ENCODE results near the gene ERC1.
"Not testable (repeated sequence)": the region's sequence is repeated elsewhere in the genome, so short reads cannot be mapped to it uniquely, and the experiment has no call there.

Gene ERC1

GRCh38 chr12:1131811-1132224, 140.8 kb downstream of the ERC1 start:
- no peak for DNase-seq

- DNase-seq = no peak
Measured at GRCh38 chr12:1132311-1132710, 141.3 kb downstream of the ERC1 start.

DNA sequence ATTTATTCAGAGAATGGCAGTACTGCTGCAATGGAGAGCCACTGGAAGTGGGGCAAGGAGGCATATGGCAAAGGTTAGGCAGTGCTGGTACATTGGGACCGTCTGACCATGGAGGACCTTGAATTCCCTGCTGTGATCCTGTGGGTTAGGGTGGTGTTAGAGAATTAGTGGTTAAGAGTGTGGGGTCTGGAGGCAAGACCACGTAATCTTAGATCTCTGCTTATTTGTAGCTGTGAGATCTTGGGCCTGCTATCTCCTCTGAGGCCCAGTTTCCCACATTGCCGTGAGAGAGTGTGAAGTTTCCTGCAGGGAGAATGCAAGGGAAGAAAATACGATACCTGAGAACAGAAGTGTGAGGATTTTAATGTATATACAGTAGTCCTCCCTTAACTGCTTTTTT, 147.7 kb downstream of the ERC1 start:
- no peak for DNase-seq

GRCh38 chr12:1146758-1147157, 155.7 kb downstream of the ERC1 start:
- not testable (repeated sequence) for DNase-seq

GRCh38 chr12:1147821-1148220, 156.8 kb downstream of the ERC1 start:
- DNase-seq = no peak

DNA sequence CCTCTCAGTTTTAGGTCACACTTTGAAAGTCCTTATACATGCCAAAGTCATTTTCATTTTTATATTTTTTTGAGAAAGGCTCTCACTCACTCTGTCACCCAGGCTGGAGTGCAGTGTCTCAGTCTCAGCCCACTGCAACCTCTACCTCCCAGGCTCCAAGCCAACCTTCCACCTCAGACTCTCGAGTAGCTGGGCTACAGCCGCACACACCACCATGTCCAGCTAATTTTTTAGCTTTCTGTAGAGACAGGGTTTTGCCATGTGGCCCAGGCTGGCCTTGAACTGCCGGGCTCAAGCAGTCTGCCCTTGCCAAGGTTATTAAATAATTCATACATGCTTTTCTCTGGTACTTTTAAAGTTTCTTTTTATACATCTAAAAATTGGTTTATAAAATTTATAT, 166.0 kb downstream of the ERC1 start:
- DNase-seq = no peak

- no peak for DNase-seq
Measured at GRCh38 chr12:1161197-1161596, 170.2 kb downstream of the ERC1 start.

GRCh38 chr12:1162081-1162760, 171.2 kb downstream of the ERC1 start:
- no peak for DNase-seq

GRCh38 chr12:1167784-1168183, 176.8 kb downstream of the ERC1 start:
- DNase-seq = no peak

- DNase-seq = no peak
Measured at GRCh38 chr12:1170411-1170810, 179.4 kb downstream of the ERC1 start.

DNA sequence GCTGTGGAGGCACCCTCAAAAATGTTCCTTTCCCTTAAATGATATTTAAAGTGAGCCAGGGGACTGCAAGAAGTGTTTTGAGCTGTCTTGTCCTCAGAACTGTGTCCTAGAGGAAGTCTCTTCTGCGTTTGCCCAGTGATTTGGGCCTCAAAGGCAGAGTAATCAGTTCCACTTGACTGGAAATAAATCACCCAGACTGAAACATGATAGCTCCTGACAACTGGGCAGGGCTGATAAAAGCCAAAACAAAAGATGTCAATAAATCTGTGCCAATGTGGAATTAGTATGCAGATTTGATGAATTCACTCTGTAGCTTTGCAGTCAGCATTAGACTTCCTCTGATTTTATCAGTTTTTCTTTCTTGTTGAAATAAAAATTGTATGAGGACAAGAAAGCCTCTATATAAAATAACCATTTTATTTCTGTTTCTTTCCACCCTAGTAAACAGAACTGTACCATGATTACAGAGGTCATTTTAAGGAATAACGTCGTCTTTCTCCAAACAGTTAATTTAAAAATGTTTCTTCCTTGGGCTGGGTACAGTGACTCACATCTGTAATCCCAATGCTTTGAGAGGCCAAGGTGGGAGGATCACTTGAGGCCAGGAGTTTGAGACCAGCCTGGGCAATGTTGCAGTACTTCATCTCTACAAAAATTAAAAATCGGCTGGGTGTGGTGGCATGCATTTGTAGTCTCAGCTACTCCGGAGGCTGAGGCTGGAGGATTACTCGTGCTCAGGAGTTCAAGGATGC, 180.8 kb downstream of the ERC1 start:
- DNase-seq = no peak

DNA sequence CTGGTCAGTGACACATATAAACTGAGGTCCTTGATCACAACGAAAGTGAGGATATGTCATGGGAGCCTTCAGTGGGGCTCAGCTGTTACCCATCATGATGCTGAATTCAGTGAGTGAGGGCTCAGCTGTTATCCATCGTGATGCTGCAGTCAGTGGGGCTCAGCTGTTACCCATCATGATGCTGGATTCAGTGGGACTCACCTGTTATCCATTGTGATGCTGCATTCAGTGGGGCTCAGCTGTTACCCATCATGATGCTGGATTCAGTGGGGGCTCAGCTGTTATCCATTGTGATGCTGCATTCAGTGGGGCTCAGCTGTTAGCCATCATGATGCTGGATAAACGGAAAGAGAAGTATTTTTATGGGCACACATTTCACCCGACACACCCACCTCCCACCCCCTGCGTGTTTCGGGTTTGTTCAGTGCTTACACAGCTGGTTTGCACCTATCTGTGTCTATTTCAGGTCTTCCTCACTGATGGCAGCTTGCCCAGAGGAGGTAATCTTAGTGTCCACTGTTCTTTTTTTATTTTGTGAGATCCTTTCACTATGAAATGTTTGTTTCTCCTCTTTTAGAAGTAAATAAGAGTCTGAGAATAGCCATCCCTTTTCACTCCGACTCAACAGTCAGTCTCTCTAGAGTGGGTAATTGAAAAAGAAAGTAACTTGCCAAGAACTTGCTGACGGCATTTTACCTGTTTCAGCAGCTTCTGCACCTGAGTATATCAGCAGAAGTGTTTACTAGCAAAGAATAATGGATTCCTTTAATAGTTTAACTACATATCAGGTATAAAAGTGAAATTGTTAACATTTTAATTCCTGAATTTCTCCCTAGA, 183.0 kb downstream of the ERC1 start:
- no peak for DNase-seq

GRCh38 chr12:1174659-1175058, 183.6 kb downstream of the ERC1 start:
- no peak for DNase-seq

GRCh38 chr12:1176191-1176590, 185.2 kb downstream of the ERC1 start:
- no peak for DNase-seq

GRCh38 chr12:1179128-1179527, 188.1 kb downstream of the ERC1 start:
- DNase-seq = no peak

DNA sequence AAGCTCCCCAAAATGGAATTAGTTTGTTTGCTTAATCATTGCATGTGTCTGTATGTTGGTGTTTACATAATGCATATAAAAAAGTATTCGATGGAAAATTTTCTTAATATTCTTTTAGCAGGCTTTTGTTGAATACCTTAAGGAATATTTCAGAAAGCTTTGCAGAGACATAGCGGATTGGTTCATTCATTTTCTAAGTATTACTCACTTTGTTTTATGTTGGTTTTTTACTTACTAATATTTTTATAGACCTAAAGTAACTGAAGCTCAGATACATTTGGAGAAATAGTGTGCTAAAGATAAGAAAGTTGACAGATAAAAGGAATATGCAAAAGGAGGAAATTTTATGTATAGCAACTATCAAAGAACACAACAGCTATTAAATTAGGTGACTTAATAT, 191.0 kb downstream of the ERC1 start:
- no peak for DNase-seq

DNA sequence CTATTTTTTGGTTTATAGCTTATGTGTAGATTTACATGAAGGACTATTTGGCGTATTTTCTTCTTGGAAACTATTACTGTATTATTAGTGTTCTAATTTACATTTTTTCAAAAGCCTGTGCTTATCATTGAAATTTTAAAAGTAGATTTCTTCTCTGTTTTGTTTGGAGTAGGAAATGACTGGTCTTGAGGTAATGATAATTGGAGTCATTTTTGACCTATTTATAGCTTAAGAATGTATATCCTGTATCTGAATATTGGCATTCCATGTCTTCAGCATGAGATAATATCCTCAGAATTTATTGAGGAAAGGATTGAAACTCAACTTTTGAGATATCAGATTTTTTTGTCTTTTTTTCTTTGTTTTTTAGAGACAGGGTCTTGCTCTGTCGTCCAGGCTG, 193.4 kb downstream of the ERC1 start:
- no peak for DNase-seq

GRCh38 chr12:1185460-1186182, 194.6 kb downstream of the ERC1 start:
- no peak for DNase-seq

GRCh38 chr12:1186298-1186697, 195.3 kb downstream of the ERC1 start:
- DNase-seq = no peak

GRCh38 chr12:1188016-1188415, 197.0 kb downstream of the ERC1 start:
- no peak for DNase-seq

DNA sequence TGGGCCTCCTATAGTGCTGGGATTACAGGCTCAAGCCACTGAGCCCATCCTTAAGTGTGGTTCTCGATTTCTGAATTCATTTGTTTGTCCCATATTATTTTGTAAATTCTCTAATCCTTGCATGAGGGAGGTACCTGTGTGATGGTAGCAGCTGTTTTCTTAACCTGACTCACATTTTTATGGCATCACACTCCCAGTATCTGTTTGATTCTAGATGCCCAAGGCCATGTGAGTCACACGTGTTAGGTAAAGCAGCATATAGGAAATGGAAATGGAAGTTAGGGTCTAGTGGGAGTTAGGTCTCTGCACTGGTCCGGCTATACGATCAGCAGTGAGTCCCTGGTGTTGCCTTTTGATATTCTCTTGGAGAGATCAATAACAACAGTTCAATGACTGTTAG, 198.1 kb downstream of the ERC1 start:
- no peak for DNase-seq

- DNase-seq = no peak
Measured at GRCh38 chr12:1195513-1195912, 204.5 kb downstream of the ERC1 start.

Measured in effector CD4-positive, alpha-beta T cell (primary cell).